ENCODE data around the gene ADGRL3.

Gene ADGRL3

DNA sequence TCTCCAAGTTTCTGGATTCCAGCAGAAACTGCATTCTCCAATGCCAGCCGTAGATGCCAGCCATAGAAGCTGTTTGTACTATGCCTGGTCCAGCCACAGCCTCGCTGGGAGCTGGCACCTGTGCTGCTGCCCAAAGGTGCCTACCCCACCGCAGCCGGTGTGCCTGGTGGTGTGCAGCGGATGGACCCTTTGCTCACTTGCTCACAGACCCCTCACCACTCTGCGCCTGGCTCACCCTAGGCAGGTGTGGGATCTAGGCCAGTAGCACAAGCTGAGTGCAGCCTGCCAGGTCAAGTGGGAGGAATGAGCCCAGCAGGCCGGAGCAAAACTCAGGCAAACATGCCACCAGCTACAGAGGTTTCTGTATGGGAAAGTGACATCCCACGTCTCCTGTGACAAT lies 463.2 kb downstream of the ADGRL3 start:
- no peaks in the 10 kb centered on the region for H3K4me1 ChIP-seq (ENCODE audit: low read length)
- no peak overlapping the region for H2AFZ ChIP-seq (ENCODE audit: low read depth, low read length)
- H3K36me3 ChIP-seq (replicated peaks; ENCODE audit: low read depth, low read length), result no peaks in the 10 kb centered on the region
- TF ChIP-seq, protein P1, sequence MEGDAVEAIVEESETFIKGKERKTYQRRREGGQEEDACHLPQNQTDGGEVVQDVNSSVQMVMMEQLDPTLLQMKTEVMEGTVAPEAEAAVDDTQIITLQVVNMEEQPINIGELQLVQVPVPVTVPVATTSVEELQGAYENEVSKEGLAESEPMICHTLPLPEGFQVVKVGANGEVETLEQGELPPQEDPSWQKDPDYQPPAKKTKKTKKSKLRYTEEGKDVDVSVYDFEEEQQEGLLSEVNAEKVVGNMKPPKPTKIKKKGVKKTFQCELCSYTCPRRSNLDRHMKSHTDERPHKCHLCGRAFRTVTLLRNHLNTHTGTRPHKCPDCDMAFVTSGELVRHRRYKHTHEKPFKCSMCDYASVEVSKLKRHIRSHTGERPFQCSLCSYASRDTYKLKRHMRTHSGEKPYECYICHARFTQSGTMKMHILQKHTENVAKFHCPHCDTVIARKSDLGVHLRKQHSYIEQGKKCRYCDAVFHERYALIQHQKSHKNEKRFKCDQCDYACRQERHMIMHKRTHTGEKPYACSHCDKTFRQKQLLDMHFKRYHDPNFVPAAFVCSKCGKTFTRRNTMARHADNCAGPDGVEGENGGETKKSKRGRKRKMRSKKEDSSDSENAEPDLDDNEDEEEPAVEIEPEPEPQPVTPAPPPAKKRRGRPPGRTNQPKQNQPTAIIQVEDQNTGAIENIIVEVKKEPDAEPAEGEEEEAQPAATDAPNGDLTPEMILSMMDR (IDR thresholded peaks at IDR 0.05; ENCODE audit: low read depth, low read length), result no peak
- H3K27ac ChIP-seq (ENCODE audit: low read length), result no peak overlapping the region
- no peaks in the 10 kb centered on the region for H4K20me1 ChIP-seq (ENCODE audit: insufficient read depth, low read length)
- no peaks in the 10 kb centered on the region for H3K9me3 ChIP-seq (ENCODE audit: insufficient read depth, low read length)
- H3K4me3 ChIP-seq (ENCODE audit: low read length), result no peak overlapping the region
- no peak overlapping the region for H3K9ac ChIP-seq (ENCODE audit: low read length)
- no peaks in the 10 kb centered on the region for H3K79me2 ChIP-seq (ENCODE audit: low read length)
- H3K4me2 ChIP-seq (ENCODE audit: low read length), result no peak overlapping the region
- no peaks in the 10 kb centered on the region for H3K27me3 ChIP-seq (ENCODE audit: low read depth, low read length)

DNA sequence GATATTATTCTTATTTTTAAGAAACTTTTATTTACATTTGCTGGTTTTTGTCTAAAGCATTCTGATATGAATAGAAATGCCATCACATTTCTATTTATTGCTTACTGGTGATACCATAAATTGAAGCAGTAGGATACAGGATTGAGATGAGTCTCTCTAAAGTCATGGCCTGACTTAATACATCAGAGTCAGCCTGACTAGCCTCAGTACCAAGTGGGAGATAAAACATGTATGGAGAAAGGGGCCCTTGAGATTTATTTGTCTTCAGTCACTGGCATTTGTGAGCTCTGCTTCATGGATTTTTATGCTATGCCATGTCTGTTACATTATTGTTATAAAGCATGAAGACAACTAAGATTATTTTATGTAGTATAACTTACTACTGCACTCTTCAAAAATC lies 465.5 kb downstream of the ADGRL3 start:
- Histone ChIP-seq H3K27ac (ENCODE audit: low read length) (no peak overlapping the region), H3K27me3 (ENCODE audit: low read depth, low read length) (no peaks in the 10 kb centered on the region), H3K4me2 (ENCODE audit: low read length) (no peak overlapping the region), H3K9me3 (ENCODE audit: insufficient read depth, low read length) (0 out of 2 replicates have a peak, but pooled peaks cover 4% of the 10 kb centered on the region), H3K9ac (ENCODE audit: low read length) (no peak overlapping the region), H4K20me1 (ENCODE audit: insufficient read depth, low read length) (no peaks in the 10 kb centered on the region), H3K36me3 (replicated peaks; ENCODE audit: low read depth, low read length) (no peaks in the 10 kb centered on the region), H3K4me1 (ENCODE audit: low read length) (no peaks in the 10 kb centered on the region), H3K79me2 (ENCODE audit: low read length) (no peaks in the 10 kb centered on the region), H2AFZ (ENCODE audit: low read depth, low read length) (no peak overlapping the region), H3K4me3 (ENCODE audit: low read length) (no peak overlapping the region)
- TF ChIP-seq EZH2phosphoT487 (IDR thresholded peaks at IDR 0.05; ENCODE audit: low read depth), result no peak
- TF ChIP-seq, protein P1 (IDR thresholded peaks at IDR 0.05; ENCODE audit: low read depth, low read length), result no peak

DNA sequence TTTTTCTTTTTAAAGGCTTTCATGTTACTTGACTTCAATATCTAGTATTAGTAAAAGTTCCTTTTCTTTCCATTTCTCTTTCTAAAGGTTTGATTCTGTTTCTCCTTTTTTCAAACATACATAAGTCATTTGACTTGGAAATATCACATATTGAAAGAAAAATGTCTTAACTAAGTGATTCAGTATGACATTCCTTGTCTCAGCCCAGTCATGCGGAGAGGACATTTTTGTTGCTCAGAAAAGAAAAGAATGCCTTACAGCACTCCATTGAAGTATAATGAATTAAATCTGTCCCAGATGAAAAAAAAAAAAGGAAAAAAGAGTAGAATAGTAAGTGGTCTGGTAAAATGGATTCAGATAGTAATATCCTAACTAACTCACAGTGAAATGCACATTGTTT lies 466.1 kb downstream of the ADGRL3 start:
- Histone ChIP-seq H4K20me1 (ENCODE audit: insufficient read depth, low read length) (no peaks in the 10 kb centered on the region), H3K36me3 (replicated peaks; ENCODE audit: low read depth, low read length) (no peaks in the 10 kb centered on the region), H3K27me3 (ENCODE audit: low read depth, low read length) (no peaks in the 10 kb centered on the region), H3K4me3 (ENCODE audit: low read length) (no peak overlapping the region), H3K9ac (ENCODE audit: low read length) (no peak overlapping the region), H3K4me1 (ENCODE audit: low read length) (no peaks in the 10 kb centered on the region), H3K79me2 (ENCODE audit: low read length) (no peaks in the 10 kb centered on the region), H3K27ac (ENCODE audit: low read length) (no peak overlapping the region), H3K9me3 (ENCODE audit: insufficient read depth, low read length) (0 out of 2 replicates have a peak, but pooled peaks cover 6% of the 10 kb centered on the region), H2AFZ (ENCODE audit: low read depth, low read length) (no peak overlapping the region), H3K4me2 (ENCODE audit: low read length) (no peak overlapping the region)
- no peak for TF ChIP-seq EZH2phosphoT487 (IDR thresholded peaks at IDR 0.05; ENCODE audit: low read depth)
- TF ChIP-seq, protein P1 (IDR thresholded peaks at IDR 0.05; ENCODE audit: low read depth, low read length), result no peak

DNA sequence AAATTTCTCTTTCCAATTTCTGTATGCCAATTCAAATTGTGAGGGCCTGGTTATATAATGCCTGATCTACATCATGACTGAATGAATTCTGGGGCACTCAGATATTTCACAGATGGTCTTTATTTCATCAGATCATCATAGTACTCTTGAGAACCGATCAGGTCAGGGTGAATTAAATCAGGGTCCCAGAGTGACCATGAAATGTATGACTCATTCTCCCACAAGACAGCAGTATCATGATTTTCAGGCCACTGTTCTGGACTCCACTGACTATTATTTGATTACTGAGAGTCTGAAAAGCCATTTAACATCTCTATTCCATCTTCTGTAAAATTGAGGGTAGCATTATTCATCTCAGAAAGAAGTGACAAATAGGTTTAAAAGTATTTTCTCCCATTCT lies 471.5 kb downstream of the ADGRL3 start:
- Histone ChIP-seq H3K36me3 (replicated peaks; ENCODE audit: low read depth, low read length) (no peaks in the 10 kb centered on the region), H4K20me1 (ENCODE audit: insufficient read depth, low read length) (no peaks in the 10 kb centered on the region), H2AFZ (ENCODE audit: low read depth, low read length) (no peak overlapping the region), H3K9ac (ENCODE audit: low read length) (no peak overlapping the region), H3K27ac (ENCODE audit: low read length) (no peak overlapping the region), H3K27me3 (ENCODE audit: low read depth, low read length) (no peaks in the 10 kb centered on the region), H3K4me3 (ENCODE audit: low read length) (no peak overlapping the region), H3K9me3 (ENCODE audit: insufficient read depth, low read length) (0 out of 2 replicates have a peak, but pooled peaks cover 6% of the 10 kb centered on the region), H3K4me2 (ENCODE audit: low read length) (no peak overlapping the region), H3K4me1 (ENCODE audit: low read length) (no peaks in the 10 kb centered on the region), H3K79me2 (ENCODE audit: low read length) (no peaks in the 10 kb centered on the region)
- no peak for TF ChIP-seq EZH2phosphoT487 (IDR thresholded peaks at IDR 0.05; ENCODE audit: low read depth)
- TF ChIP-seq, protein P1 (IDR thresholded peaks at IDR 0.05; ENCODE audit: low read depth, low read length), result no peak

Data from OCI-LY3 (cell line).